Measurements from ENCODE around the gene TMEM40. TPM values are rescaled to one million over a fixed set of nuclear protein-coding genes. Genes with fewer than 3 reads are reported as not detected.
"Not testable (repeated sequence)": the region's sequence is repeated elsewhere in the genome, so short reads cannot be mapped to it uniquely, and the experiment has no call there.

TMEM40 gene
- polyA plus RNA-seq, 2 donors: 277 to 722 TPM

GRCh38 chr3:12797124-12797891 is 38.2 kb upstream of the TMEM40 start:
- H3K4me3 ChIP-seq (ENCODE audit: low read depth in 1 of 2, low read length in 2 of 2): peak overlapping the region; percentile 47 to 50
- H3K9me3 ChIP-seq (ENCODE audit: control insufficient read depth in 2 of 2, insufficient read depth in 1 of 2, low read depth in 1 of 2, low read length in 1 of 2): no peaks in the 10 kb centered on the region
- H3K27ac ChIP-seq (ENCODE audit: low read depth in 2 of 2, low read length in 1 of 2): peak overlapping the region; percentile 49 to 75
- no peaks in the 10 kb centered on the region for H3K27me3 ChIP-seq (ENCODE audit: control insufficient read depth in 1 of 2, insufficient read depth in 2 of 2, low read length in 2 of 2)
- no peaks in the 10 kb centered on the region for H3K36me3 ChIP-seq (ENCODE audit: control insufficient read depth in 2 of 2, insufficient read depth in 2 of 2, low read length in 1 of 2)
- WGBS, 2 donors: 42 to 47% methylated on average over 14 to 17 of the region's 17 CpGs
- H3K4me1 ChIP-seq (ENCODE audit: control insufficient read depth in 2 of 2, insufficient read depth in 2 of 2, low read length in 1 of 2): no peaks in the 10 kb centered on the region

DNA sequence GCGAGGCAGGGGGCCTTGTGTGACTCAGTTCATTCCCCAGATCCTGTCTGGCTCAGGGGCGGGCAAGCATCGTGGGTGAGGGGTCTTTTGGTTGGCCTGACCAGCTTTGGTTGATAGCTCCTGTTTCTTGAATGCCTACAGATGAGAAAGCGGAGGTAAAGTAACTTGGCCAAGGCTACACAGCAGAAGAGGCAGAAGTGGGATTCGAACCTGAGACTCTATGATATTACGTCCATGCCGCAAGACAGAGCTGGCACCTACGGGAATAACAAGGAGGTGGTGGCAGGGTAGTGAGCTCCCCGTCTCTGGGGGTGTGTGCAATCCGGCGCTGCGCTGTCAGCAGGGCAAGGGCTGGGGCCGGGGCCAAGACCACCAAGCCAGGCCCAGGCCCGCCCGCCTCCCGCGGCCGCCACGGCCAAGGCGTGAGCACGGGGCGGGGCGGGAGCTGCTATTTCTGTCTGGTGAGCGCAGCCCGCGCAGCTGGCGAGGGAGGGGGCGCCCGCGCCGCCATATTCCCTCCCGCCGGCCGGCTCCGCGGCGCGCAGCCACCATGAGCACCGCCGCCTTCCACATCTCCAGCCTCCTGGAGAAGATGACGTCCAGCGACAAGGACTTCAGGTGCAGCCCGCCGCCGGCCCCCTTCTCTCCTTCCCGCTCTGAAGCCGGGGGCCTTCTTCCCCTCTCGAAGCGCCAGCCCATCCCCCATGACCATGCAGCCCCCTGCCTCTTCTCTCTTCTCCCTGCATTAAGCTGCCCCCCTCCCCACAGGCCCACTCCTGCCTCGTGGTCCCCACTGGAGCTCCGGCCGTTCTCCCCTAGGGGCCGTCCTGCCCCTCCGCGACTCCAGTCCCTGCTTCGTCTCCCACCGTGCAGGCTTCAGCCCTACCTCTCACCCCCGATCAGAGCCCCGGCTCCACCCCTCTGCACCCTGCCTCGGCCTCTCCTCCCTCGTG is 37.4 kb upstream of the TMEM40 start, which contains the start of gene CAND2:
TSS of gene CAND2 (plus strand) at position 510 of the 953 bp plus-strand sequence. CDS start at position 551, 41 bp downstream.
- no peaks in the 10 kb centered on the region for H3K9me3 ChIP-seq (ENCODE audit: control insufficient read depth in 2 of 2, insufficient read depth in 1 of 2, low read depth in 1 of 2, low read length in 1 of 2)
- H3K4me1 ChIP-seq (ENCODE audit: control insufficient read depth in 2 of 2, insufficient read depth in 2 of 2, low read length in 1 of 2): no peaks in the 10 kb centered on the region
- H3K36me3 ChIP-seq (ENCODE audit: control insufficient read depth in 2 of 2, insufficient read depth in 2 of 2, low read length in 1 of 2): no peaks in the 10 kb centered on the region
- WGBS, 2 donors: 8 to 9% methylated on average over 55 to 61 of the region's 61 CpGs
- peak within 1 kb of the TSS; percentile 47 to 50 for H3K4me3 ChIP-seq (ENCODE audit: low read depth in 1 of 2, low read length in 2 of 2)
- no peaks in the 10 kb centered on the region for H3K27me3 ChIP-seq (ENCODE audit: control insufficient read depth in 1 of 2, insufficient read depth in 2 of 2, low read length in 2 of 2)
- peak within 1 kb of the TSS; percentile 49 to 75 for H3K27ac ChIP-seq (ENCODE audit: low read depth in 2 of 2, low read length in 1 of 2)

- H3K36me3 ChIP-seq (ENCODE audit: control insufficient read depth in 2 of 2, insufficient read depth in 2 of 2, low read length in 1 of 2): no peaks in the 10 kb centered on the region
- H3K4me1 ChIP-seq (ENCODE audit: control insufficient read depth in 2 of 2, insufficient read depth in 2 of 2, low read length in 1 of 2): no peaks in the 10 kb centered on the region
- no peak overlapping the region for H3K27ac ChIP-seq (ENCODE audit: low read depth in 2 of 2, low read length in 1 of 2)
- H3K4me3 ChIP-seq (ENCODE audit: low read depth in 1 of 2, low read length in 2 of 2): no peak overlapping the region
- H3K9me3 ChIP-seq (ENCODE audit: control insufficient read depth in 2 of 2, insufficient read depth in 1 of 2, low read depth in 1 of 2, low read length in 1 of 2): no peaks in the 10 kb centered on the region
- no peaks in the 10 kb centered on the region for H3K27me3 ChIP-seq (ENCODE audit: control insufficient read depth in 1 of 2, insufficient read depth in 2 of 2, low read length in 2 of 2)
- WGBS, 2 donors: 86% methylated on average over 5 of the region's 5 CpGs
These were observed 34.6 kb upstream of the TMEM40 start for GRCh38 chr3:12793701-12794100.

DNA sequence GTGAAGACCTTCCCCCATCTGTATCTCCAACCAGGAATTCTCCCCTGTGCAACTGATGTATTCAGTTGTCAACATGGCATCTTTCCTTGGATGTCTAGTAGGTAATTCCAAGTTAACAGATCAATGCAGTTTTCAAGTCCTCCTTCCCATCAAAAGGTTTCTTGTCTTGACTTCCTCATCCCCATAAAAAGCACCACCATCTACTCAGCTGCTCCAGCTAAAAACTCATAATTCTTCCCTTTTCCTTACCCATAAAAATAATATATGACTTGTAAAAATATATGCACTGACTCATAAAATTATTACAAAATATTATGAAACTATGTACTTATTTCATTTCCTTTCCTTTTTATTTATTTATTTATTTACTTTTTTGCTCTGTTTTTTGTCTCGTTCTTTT is 32.4 kb upstream of the TMEM40 start:
- WGBS, 2 donors: 84 to 86% methylated on average over 1 of the region's 1 CpG

DNA sequence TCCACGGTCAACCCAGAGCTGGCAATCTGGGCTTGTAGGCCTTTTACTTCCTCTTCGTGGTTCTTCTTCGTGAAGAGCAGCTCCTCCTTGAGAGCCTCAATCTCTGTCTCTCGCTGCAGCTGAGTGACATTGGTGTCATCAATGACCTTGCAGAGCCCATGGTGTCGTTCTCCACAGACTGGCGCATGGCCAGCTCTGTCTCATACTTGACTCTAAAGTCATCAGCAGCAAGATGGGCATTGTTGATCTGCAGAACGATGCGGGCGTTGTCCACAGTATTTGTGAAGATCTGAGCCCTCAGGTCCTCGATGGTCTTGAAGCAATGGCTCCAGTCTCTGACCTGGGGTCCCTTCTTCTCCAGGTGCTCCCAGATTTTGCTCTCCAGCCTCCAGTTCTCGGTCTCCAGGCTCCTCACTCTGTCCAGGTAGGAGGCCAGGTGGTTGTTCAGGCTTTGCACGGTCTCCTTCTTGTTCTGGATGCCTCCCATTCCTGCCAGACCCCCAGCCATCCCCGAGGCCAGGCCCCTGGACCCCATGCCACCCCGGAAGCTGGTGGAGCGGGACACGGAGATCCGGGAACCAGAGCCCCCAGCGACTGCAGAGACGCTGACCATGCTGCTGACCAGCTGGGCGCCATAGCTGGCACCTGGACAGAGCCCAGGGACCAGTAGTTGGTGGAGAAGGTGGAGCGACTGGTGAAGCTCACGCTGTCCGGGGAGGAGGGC is 29.1 kb upstream of the TMEM40 start:
- not testable (repeated sequence) for H3K4me3 ChIP-seq (ENCODE audit: low read depth in 1 of 2, low read length in 2 of 2); H3K4me1 ChIP-seq (ENCODE audit: control insufficient read depth in 2 of 2, insufficient read depth in 2 of 2, low read length in 1 of 2); H3K9me3 ChIP-seq (ENCODE audit: control insufficient read depth in 2 of 2, insufficient read depth in 1 of 2, low read depth in 1 of 2, low read length in 1 of 2); H3K27me3 ChIP-seq (ENCODE audit: control insufficient read depth in 1 of 2, insufficient read depth in 2 of 2, low read length in 2 of 2); H3K27ac ChIP-seq (ENCODE audit: low read depth in 2 of 2, low read length in 1 of 2); H3K36me3 ChIP-seq (ENCODE audit: control insufficient read depth in 2 of 2, insufficient read depth in 2 of 2, low read length in 1 of 2)
- WGBS, 2 donors: 88 to 89% methylated on average over 22 to 23 of the region's 23 CpGs

More for the DNA sequence above, 32.4 kb upstream of the TMEM40 start:
- Histone ChIP-seq H3K36me3 (ENCODE audit: control insufficient read depth in 2 of 2, insufficient read depth in 2 of 2, low read length in 1 of 2) (no peaks in the 10 kb centered on the region), H3K27me3 (ENCODE audit: control insufficient read depth in 1 of 2, insufficient read depth in 2 of 2, low read length in 2 of 2) (no peaks in the 10 kb centered on the region), H3K27ac (ENCODE audit: low read depth in 2 of 2, low read length in 1 of 2) (no peak overlapping the region), H3K4me1 (ENCODE audit: control insufficient read depth in 2 of 2, insufficient read depth in 2 of 2, low read length in 1 of 2) (no peaks in the 10 kb centered on the region), H3K4me3 (ENCODE audit: low read depth in 1 of 2, low read length in 2 of 2) (no peak overlapping the region), H3K9me3 (ENCODE audit: control insufficient read depth in 2 of 2, insufficient read depth in 1 of 2, low read depth in 1 of 2, low read length in 1 of 2) (no peaks in the 10 kb centered on the region)

GRCh38 chr3:12787346-12787745 is 28.3 kb upstream of the TMEM40 start:
- not testable (repeated sequence) for H3K9me3 ChIP-seq (ENCODE audit: control insufficient read depth in 2 of 2, insufficient read depth in 1 of 2, low read depth in 1 of 2, low read length in 1 of 2); H3K4me3 ChIP-seq (ENCODE audit: low read depth in 1 of 2, low read length in 2 of 2); H3K4me1 ChIP-seq (ENCODE audit: control insufficient read depth in 2 of 2, insufficient read depth in 2 of 2, low read length in 1 of 2); H3K27ac ChIP-seq (ENCODE audit: low read depth in 2 of 2, low read length in 1 of 2); H3K27me3 ChIP-seq (ENCODE audit: control insufficient read depth in 1 of 2, insufficient read depth in 2 of 2, low read length in 2 of 2); H3K36me3 ChIP-seq (ENCODE audit: control insufficient read depth in 2 of 2, insufficient read depth in 2 of 2, low read length in 1 of 2)
- WGBS, 2 donors: 48 to 73% methylated on average over 9 of the region's 9 CpGs

- Histone ChIP-seq H3K27ac (ENCODE audit: low read depth in 2 of 2, low read length in 1 of 2) (no peak overlapping the region), H3K4me3 (ENCODE audit: low read depth in 1 of 2, low read length in 2 of 2) (no peak overlapping the region), H3K36me3 (ENCODE audit: control insufficient read depth in 2 of 2, insufficient read depth in 2 of 2, low read length in 1 of 2) (no peaks in the 10 kb centered on the region), H3K9me3 (ENCODE audit: control insufficient read depth in 2 of 2, insufficient read depth in 1 of 2, low read depth in 1 of 2, low read length in 1 of 2) (no peaks in the 10 kb centered on the region), H3K4me1 (ENCODE audit: control insufficient read depth in 2 of 2, insufficient read depth in 2 of 2, low read length in 1 of 2) (no peaks in the 10 kb centered on the region), H3K27me3 (ENCODE audit: control insufficient read depth in 1 of 2, insufficient read depth in 2 of 2, low read length in 2 of 2) (peaks cover 0 to 2% of the 10 kb centered on the region in 2 donors)
- WGBS, 2 donors: 54 to 61% methylated on average over 4 of the region's 4 CpGs
These were observed 26.0 kb upstream of the TMEM40 start for GRCh38 chr3:12785096-12785495.

DNA sequence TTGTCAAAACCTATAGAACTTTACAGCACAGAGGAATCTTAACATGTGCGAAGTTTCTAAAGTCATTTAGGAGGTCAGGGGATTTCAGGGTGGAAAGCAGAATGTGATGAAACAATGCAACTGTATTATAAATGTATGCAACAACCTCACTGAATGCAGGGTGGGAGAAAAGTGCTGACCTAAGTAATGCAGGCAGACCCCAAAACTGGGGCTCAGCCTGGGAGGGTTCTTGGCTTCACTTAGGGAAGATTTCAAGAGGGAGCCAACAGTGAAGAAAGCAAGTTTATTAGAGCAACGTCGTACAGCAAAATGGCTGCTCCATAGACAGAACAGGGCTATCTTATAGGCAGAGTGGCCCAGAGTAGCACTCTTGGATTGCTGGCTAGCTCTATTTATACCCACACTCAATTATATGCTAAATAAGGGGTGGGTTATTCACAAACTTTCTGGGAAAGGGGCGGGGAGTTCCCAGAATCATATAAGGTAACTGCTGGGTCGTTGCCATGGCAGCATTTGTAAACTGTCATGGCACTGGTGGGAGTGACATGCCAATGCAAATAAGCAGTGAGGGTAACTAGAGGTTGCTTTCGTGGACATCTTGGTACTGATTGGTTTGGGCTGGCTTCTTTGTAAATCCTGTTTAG is 23.2 kb upstream of the TMEM40 start:
- Histone ChIP-seq H3K9me3 (ENCODE audit: control insufficient read depth in 2 of 2, insufficient read depth in 1 of 2, low read depth in 1 of 2, low read length in 1 of 2) (no peaks in the 10 kb centered on the region), H3K4me3 (ENCODE audit: low read depth in 1 of 2, low read length in 2 of 2) (no peak overlapping the region), H3K27ac (ENCODE audit: low read depth in 2 of 2, low read length in 1 of 2) (no peak overlapping the region), H3K4me1 (ENCODE audit: control insufficient read depth in 2 of 2, insufficient read depth in 2 of 2, low read length in 1 of 2) (no peaks in the 10 kb centered on the region), H3K27me3 (ENCODE audit: control insufficient read depth in 1 of 2, insufficient read depth in 2 of 2, low read length in 2 of 2) (peaks cover 0 to 2% of the 10 kb centered on the region in 2 donors), H3K36me3 (ENCODE audit: control insufficient read depth in 2 of 2, insufficient read depth in 2 of 2, low read length in 1 of 2) (no peaks in the 10 kb centered on the region)
- WGBS, 2 donors: 66 to 70% methylated on average over 6 of the region's 6 CpGs

GRCh38 chr3:12780751-12781150 is 21.7 kb upstream of the TMEM40 start:
- H3K27me3 ChIP-seq (ENCODE audit: control insufficient read depth in 1 of 2, insufficient read depth in 2 of 2, low read length in 2 of 2): peaks cover 0 to 2% of the 10 kb centered on the region in 2 donors
- 77 to 78% methylated on average over 4 of the region's 4 CpGs for WGBS, 2 donors

More at GRCh38 chr3:12780751-12781150, 21.7 kb upstream of the TMEM40 start:
- Histone ChIP-seq H3K36me3 (ENCODE audit: control insufficient read depth in 2 of 2, insufficient read depth in 2 of 2, low read length in 1 of 2) (no peaks in the 10 kb centered on the region), H3K9me3 (ENCODE audit: control insufficient read depth in 2 of 2, insufficient read depth in 1 of 2, low read depth in 1 of 2, low read length in 1 of 2) (no peaks in the 10 kb centered on the region), H3K4me1 (ENCODE audit: control insufficient read depth in 2 of 2, insufficient read depth in 2 of 2, low read length in 1 of 2) (no peaks in the 10 kb centered on the region), H3K27ac (ENCODE audit: low read depth in 2 of 2, low read length in 1 of 2) (no peak overlapping the region), H3K4me3 (ENCODE audit: low read depth in 1 of 2, low read length in 2 of 2) (no peak overlapping the region)

Measured in esophagus (tissue), 2 donors.